PC-9 (cell line): ENCODE measurements around the gene FOXE1.

Experiments used
- CTCF ChIP-seq: fragments of 200-600 bp; sonication (generic); conservative IDR thresholded peaks from 2 replicates; pipeline ENCODE4 v1.6.1; 2017; ENCODE audit warnings: mixed run types, antibody characterized with exemption, mild to moderate bottlenecking, moderate library complexity
- EZH2 ChIP-seq: fragments of 200-600 bp; sonication (generic); IDR thresholded peaks from 2 replicates; pipeline ENCODE4 v1.8.0; 2017; ENCODE audit warnings: antibody characterized with exemption, low read depth

- no peak for TF ChIP-seq CTCF
- no peak for TF ChIP-seq EZH2
Observed at GRCh38 chr9:97819735-97820134, 33.3 kb upstream of the FOXE1 start.
